GM23338 (cell line): ENCODE data around the gene KLF7. TPM values are rescaled to one million over a fixed set of nuclear protein-coding genes. Genes with fewer than 3 reads are reported as not detected.
A peak's percentile ranks its signal among the peaks of the same experiment; 100 is the strongest.

Experiments
- ATAC-seq: fragments of 200-7000 bp; cut with Tn5 transposase; 3 replicates; pipeline ENCODE4 v1.9.1; 2020
- DNase-seq: peaks from one replicate; pipeline ENCODE4 v3.0.0-alpha.2; 2015; ENCODE audit warnings: low spot score
- H2AFZ ChIP-seq: fragments of 200-600 bp; sonication (generic); 2 replicates; pipeline ENCODE4 v1.8.0; 2016; ENCODE audit warnings: antibody characterized with exemption, mild to moderate bottlenecking, moderate library complexity
- H3F3A ChIP-seq: fragments of 200-600 bp; sonication (generic); replicated peaks from 2 replicates; pipeline ENCODE4 v1.8.0; 2017; ENCODE audit warnings: antibody characterized with exemption, mixed run types, low read depth
- H3K27ac ChIP-seq: fragments of 200-600 bp; sonication (generic); 2 replicates; pipeline ENCODE4 v1.6.1; 2016; ENCODE audit warnings: low read depth
- H3K27me3 ChIP-seq: fragments of 200-600 bp; sonication (generic); 2 replicates; pipeline ENCODE4 v1.8.0; 2016; ENCODE audit warnings: mild to moderate bottlenecking, mixed run types, moderate library complexity; ENCODE audit not compliant: insufficient read depth
- H3K36me3 ChIP-seq: fragments of 200-600 bp; sonication (generic); 2 replicates; pipeline ENCODE4 v1.8.0; 2016; ENCODE audit warnings: mild to moderate bottlenecking; ENCODE audit not compliant: insufficient read depth
- H3K4me1 ChIP-seq: fragments of 200-600 bp; sonication (generic); 2 replicates; pipeline ENCODE4 v1.8.0; 2016; ENCODE audit warnings: mild to moderate bottlenecking, moderate library complexity; ENCODE audit not compliant: insufficient read depth
- H3K4me2 ChIP-seq: fragments of 200-600 bp; sonication (generic); 2 replicates; pipeline ENCODE4 v1.7.1; 2017; ENCODE audit warnings: mixed run types
- H3K4me3 ChIP-seq: fragments of 200-600 bp; sonication (generic); 2 replicates; pipeline ENCODE4 v1.6.1; 2016; ENCODE audit warnings: mixed run types
- H3K79me2 ChIP-seq: fragments of 200-600 bp; sonication (generic); replicated peaks from 2 replicates; pipeline ENCODE4 v1.8.0; 2017; ENCODE audit warnings: mild to moderate bottlenecking; ENCODE audit not compliant: insufficient read depth
- H3K9me2 ChIP-seq: fragments of 200-600 bp; sonication (generic); 2 replicates; pipeline ENCODE4 v1.8.0; 2017; ENCODE audit not compliant: insufficient read depth
- H4K20me1 ChIP-seq: fragments of 200-600 bp; sonication (generic); replicated peaks from 2 replicates; pipeline ENCODE4 v1.8.0; 2017; ENCODE audit warnings: mild to moderate bottlenecking; ENCODE audit not compliant: insufficient read depth
- H3K27ac Mint-ChIP-seq: 2 replicates; pipeline ENCODE4 v1.8.0; 2020; ENCODE audit warnings: inconsistent platforms, mild to moderate bottlenecking, moderate library complexity, mixed read lengths
- H3K27me3 Mint-ChIP-seq: 3 replicates; pipeline ENCODE4 v1.8.0; 2022; ENCODE audit warnings: low read depth, mild to moderate bottlenecking, moderate library complexity, mixed read lengths, inconsistent platforms; ENCODE audit not compliant: insufficient read depth, poor library complexity
- H3K36me3 Mint-ChIP-seq: 3 replicates; pipeline ENCODE4 v1.8.0; 2021; ENCODE audit warnings: low read depth, mild to moderate bottlenecking, inconsistent platforms, moderate library complexity, mixed read lengths
- H3K4me1 Mint-ChIP-seq: 3 replicates; pipeline ENCODE4 v1.8.0; 2020; ENCODE audit warnings: mild to moderate bottlenecking, inconsistent platforms, mixed read lengths
- H3K4me3 Mint-ChIP-seq: 3 replicates; pipeline ENCODE4 v1.8.0; 2021; ENCODE audit warnings: moderate library complexity, mild to moderate bottlenecking, inconsistent platforms, mixed read lengths
- H3K9me3 Mint-ChIP-seq: 3 replicates; pipeline ENCODE4 v1.8.0; 2020; ENCODE audit warnings: moderate library complexity, mild to moderate bottlenecking, inconsistent platforms, mixed read lengths
- CREB1 ChIP-seq: fragments of 250-450 bp; sonication (Bioruptor Pico); IDR thresholded peaks from 2 replicates; pipeline ENCODE4 v1.5.0; 2020; ENCODE audit warnings: low read depth, mild to moderate bottlenecking, moderate library complexity
- ETS1 ChIP-seq: IDR thresholded peaks from 2 replicates; pipeline ENCODE4 v1.6.1; 2016; ENCODE audit warnings: antibody characterized with exemption
- EZH2 ChIP-seq: fragments of 200-600 bp; sonication (generic); IDR thresholded peaks from one replicate; pipeline ENCODE4 v1.8.0; 2017; ENCODE audit warnings: antibody characterized with exemption, mild to moderate bottlenecking, low read depth; ENCODE audit not compliant: unreplicated experiment
- EZH2phosphoT487 ChIP-seq: fragments of 200-600 bp; sonication (generic); IDR thresholded peaks from one replicate; pipeline ENCODE4 v1.8.1; 2018; ENCODE audit warnings: antibody characterized with exemption; ENCODE audit not compliant: unreplicated experiment
- NANOG ChIP-seq: IDR thresholded peaks from 2 replicates; pipeline ENCODE4 v1.6.1; 2016; ENCODE audit warnings: antibody characterized with exemption, borderline replicate concordance
- POLR2AphosphoS5 ChIP-seq: IDR thresholded peaks from 2 replicates; pipeline ENCODE4 v1.6.1; 2016; ENCODE audit warnings: antibody characterized with exemption, low read depth
- ZNF114 ChIP-seq: fragments of 250-450 bp; sonication (Bioruptor Pico); IDR thresholded peaks from 2 replicates; pipeline ENCODE4 v1.5.0; 2020; ENCODE audit warnings: mild to moderate bottlenecking, moderate library complexity
- ZNF331 ChIP-seq: fragments of 250-450 bp; sonication (Bioruptor Pico); IDR thresholded peaks from 2 replicates; pipeline ENCODE4 v1.5.0; 2020; ENCODE audit warnings: low read depth, mild to moderate bottlenecking, moderate library complexity
- ZNF462 ChIP-seq: fragments of 250-450 bp; sonication (Bioruptor Pico); IDR thresholded peaks from 2 replicates; pipeline ENCODE4 v1.5.0; 2020; ENCODE audit warnings: mild to moderate bottlenecking, moderate library complexity
- polyA plus RNA-seq: library from polyadenylated mRNA; unstranded; fragments of >200 nt; fragmentation: Nextera tagmentation; extraction: Ambion mirVana; gene quantifications from 2 replicates; pipeline ENCODE4 v1.2.1, GENCODE V29; 2016
- total RNA-seq: library from RNA; depleted of rRNA; stranded (reverse); fragments of >200 nt; shearing (Covaris generic); gene quantifications from 2 replicates; pipeline ENCODE4 v1.2.3, GENCODE V29; 2014

The KLF7 gene
- total and polyA plus RNA-seq, 2 experiments from 2014 or later, result 5.7 to 15.4 TPM

- TF ChIP-seq ZNF462 (CRISPR knock-in tag) (no peak), CREB1 (CRISPR knock-in tag) (no peak)
Measured at GRCh38 chr2:207133458-207133819, 32.3 kb downstream of the KLF7 start (continued).

- no peak for DNase-seq
- H3K4me1 Mint-ChIP-seq, result peaks cover 45% of the 10 kb centered on the region
- Histone ChIP-seq H3F3A (no peaks in the 10 kb centered on the region), H3K27me3 (no peaks in the 10 kb centered on the region), H3K79me2 (peaks cover 92% of the 10 kb centered on the region), H3K4me3 (no peak overlapping the region), H3K9me2 (peaks cover 6% of the 10 kb centered on the region), H3K27ac (no peak overlapping the region), H4K20me1 (no peaks in the 10 kb centered on the region), H3K36me3 (no peaks in the 10 kb centered on the region; the same call in 1 of the 2 replicates), H3K4me2 (peak overlapping the region; percentile 64; the same call in 1 of the 2 replicates), H3K4me1 (peaks cover 27% of the 10 kb centered on the region), H2AFZ (no peak overlapping the region)
- peaks cover 7% of the 10 kb centered on the region; the same call in 2 of the 3 replicates for H3K9me3 Mint-ChIP-seq
- ATAC-seq, result no peak
- H3K36me3 Mint-ChIP-seq, result peaks cover 35% of the 10 kb centered on the region
- TF ChIP-seq ZNF114 (CRISPR knock-in tag) (no peak), ETS1 (no peak), NANOG (no peak), POLR2AphosphoS5 (no peak), ZNF331 (CRISPR knock-in tag) (no peak), EZH2phosphoT487 (no peak), EZH2 (no peak)
- no peak overlapping the region for H3K4me3 Mint-ChIP-seq
- H3K27me3 Mint-ChIP-seq, result peaks cover 8% of the 10 kb centered on the region
- no peak overlapping the region for H3K27ac Mint-ChIP-seq
Measured at GRCh38 chr2:207132019-207132418, 33.7 kb downstream of the KLF7 start.
